COR-L47 (cell line): ENCODE results near the gene SLCO4A1.
A peak's percentile ranks its signal among the peaks of the same experiment; 100 is the strongest.
"Not testable (repeated sequence)": the region's sequence is repeated elsewhere in the genome, so short reads cannot be mapped to it uniquely, and the experiment has no call there.

Source experiments
- DNase-seq: peaks from one replicate; lab custom pipeline; 2025; lab: John Stamatoyannopoulos, UW

The SLCO4A1 gene

DNA sequence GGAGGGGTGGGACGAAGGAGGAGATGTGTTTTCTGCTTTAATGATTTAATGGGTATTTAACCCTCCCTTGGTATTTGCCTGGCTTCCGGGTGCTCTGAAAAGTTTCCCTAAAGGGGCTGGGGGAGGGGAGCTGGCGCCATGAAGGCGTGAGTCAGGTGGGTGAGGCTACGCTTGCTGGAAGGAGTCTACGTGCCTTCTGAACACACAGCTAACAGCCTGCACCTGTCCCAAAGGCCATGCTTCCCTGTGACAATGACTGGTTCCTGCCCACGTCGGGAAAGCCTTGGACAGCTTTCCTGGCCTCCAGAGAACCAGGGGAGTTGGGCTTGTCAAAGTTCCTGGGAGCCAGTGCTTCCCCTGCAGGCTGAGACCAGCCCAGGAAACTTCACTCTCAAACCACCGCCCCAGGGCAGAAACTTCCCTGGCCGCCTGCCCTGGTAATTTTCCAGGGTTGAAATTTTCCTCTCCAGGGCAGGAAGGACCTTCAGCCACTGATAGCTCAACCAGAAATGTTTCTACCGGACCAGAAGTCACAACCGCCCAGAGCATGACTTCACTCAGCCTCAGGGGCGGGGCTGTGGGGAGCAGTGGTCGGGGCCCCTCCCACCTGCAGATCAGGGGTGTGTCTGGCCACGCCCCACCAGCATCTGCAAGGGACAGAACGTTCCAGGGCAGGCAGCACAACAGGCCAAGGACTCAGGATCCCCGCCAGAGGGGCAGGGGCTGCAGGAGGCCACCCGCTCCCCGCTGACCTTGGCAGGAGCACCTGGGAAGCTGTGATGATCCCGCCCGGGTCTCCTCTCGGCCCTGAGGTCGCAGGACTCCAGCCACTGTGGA, 18.6 kb upstream of the SLCO4A1 start:
- peak; percentile 57 for DNase-seq

DNA sequence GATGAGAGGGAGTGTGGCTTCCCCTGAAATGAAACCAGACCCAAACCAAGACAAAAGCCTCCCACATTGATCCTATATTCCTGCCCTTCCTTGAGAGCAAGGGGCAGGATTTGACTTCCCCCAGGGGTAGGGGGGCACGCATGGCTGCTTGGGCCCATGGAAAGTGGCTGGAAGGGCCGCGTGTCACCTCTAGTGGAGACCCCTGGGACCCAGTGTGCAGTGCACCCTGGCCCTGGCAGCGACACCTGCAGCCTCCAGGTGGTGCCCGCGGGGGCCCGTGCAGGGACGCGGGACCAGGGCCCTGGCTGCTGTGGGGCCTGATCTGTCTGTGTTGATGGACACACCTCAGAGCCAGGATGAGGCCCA, 18.0 kb upstream of the SLCO4A1 start:
- DNase-seq = no peak

GRCh38 chr20:62624719-62625453, 17.4 kb upstream of the SLCO4A1 start:
- no peak for DNase-seq

DNA sequence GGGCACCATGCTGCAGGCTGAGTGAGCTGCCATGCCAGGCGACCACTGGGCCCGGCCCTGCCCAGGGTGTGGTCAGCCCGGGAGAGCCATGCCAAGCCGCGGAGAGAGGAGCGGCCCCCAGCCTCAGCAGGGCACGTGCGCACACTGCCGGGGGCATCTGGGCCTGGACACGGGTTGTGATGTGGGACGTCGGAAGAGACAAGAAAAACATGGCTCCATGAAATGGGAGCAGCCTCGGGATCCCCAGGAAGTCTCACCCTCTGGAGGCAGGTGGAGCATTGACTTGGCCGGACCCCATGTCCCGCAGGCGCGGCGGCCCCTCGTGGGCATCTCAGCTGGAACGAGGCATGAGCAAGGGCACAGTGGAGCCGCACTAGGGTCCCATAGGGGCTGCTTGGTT, 16.8 kb upstream of the SLCO4A1 start:
- DNase-seq = no peak

DNA sequence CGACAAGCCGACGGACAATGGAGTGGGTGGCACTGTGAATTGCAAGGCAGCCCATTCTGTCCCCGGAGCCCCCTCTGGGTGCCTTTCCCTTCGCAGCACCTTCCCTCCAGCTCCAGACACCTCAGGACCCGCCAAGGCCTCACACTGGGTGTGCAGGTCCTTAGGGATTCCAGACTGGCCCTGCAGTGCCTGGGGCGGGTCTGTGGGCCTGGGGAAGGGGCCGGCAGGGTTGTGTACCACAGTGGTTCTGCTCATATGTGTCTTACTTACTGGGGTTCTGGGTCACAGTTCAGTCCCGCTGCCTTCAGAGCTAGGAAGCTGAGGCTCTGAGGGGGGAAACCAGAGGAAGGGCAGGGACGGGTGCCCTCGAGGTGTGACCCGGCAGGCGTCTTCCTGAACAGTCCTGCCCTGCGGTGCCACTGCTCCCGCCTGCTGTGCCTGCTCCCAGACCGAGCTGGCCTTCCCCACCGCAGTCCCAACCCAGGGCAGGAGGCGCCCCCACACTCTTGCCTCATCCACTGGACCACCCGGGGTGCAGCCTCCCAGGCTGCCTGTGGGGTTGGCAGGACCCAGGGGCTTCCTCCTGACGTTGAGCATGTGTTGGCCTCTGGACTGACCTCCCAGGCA, 16.3 kb upstream of the SLCO4A1 start:
- no peak for DNase-seq

- not testable (repeated sequence) for DNase-seq
These were observed 14.9 kb upstream of the SLCO4A1 start for GRCh38 chr20:62627425-62627824.

- DNase-seq = no peak
These were observed 14.2 kb upstream of the SLCO4A1 start for GRCh38 chr20:62627901-62628612.

DNA sequence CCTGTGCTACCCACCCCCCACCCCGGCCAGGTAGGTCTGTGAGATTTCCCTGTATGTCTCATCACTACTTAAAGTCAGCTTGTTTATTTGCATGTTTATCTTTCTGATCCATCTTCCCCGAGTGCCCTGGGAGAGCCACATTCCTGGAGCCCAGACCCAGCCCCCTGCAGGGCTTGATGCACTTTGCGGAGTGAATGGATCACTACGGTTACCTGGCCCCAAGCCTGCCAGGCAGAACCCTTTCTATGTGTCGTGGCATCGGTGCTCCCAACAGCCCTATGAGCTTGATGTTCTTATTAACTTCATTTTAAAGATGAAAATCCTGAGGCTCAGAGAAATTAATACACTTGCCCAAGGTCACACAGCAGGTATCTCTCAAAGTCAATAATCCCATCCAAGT, 13.6 kb upstream of the SLCO4A1 start:
- no peak for DNase-seq

GRCh38 chr20:62629864-62630470, 12.3 kb upstream of the SLCO4A1 start:
- no peak for DNase-seq

GRCh38 chr20:62631336-62632308, 10.7 kb upstream of the SLCO4A1 start:
- DNase-seq = peak; percentile 74

DNA sequence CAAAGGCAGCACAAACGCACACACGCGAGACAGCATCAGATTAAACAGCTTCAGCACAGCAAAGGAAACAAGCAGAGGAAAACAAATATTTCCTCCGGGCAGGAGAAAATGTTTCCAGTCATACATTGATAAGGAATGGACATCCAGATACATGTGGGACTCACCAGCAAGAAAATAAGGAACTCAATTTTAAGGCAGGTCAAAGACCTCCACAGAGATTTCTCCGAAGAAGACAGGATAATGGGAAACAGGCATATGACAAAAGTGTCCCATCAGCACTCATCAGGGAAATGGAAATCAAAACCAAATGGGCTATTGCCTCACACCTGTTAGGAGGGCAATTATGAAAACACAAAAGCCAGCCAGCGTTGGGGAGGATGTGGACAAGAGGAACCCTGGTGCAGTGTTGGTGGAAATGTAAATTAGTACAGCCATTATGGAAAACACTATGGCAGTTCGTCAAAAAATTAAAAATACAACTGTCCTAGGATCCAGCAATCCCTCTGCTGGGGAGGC, 9.7 kb upstream of the SLCO4A1 start:
- DNase-seq = peak; percentile 68

GRCh38 chr20:62633598-62634329, 8.5 kb upstream of the SLCO4A1 start:
- no peak for DNase-seq

DNA sequence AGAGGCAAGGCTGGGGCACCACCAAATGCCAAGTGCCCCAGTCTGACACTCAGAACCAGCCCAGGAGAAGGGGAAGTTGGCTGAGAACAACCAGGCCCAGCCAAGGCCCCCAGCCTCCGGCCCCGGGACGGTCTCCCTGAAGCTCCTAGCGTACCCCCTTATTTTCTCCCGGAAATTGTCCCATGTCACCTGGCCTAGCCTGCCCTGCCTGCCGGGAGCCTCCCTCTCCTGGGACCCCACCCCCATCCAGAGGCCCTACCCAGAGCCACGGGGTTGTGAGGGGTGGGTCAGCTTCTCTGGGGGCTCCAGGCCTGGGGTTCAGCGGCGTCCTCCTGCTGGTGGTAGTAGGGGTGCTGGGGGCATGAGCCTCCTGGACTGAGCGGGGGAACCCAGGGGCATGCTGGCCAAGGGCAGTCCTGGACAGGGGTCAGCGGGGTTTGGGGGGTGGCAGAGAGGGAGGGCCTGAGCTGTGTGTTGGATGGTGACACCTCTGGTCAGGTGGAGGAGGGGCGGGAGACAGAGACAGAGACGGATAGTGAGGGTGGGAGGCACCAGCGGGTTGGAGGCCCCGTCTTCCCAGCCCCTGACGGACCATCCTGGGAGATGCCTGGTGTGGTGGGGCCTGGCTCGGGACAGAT, 7.9 kb upstream of the SLCO4A1 start:
- no peak for DNase-seq

DNA sequence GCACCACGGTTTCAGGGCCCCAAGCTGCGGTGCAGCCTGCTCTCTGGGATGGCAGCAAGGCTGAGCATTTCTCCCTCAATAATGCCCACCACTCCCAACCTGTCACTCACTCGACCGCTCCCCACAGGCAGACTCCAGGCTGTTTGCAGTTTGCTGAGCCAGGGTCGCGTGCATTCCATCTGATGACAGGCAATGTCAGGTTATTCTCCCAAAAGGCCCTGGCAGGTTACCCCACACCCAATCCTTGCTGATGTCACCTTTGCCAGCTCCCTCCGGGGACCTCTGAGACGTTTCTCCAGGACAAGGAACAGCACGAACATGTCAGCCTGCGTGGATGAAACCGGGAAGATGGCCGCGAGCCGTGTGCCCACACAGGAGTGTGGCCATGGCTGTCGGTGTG, 7.1 kb upstream of the SLCO4A1 start:
- no peak for DNase-seq

- no peak for DNase-seq
These were observed 6.5 kb upstream of the SLCO4A1 start for GRCh38 chr20:62635852-62636251.

- DNase-seq = no peak
These were observed 5.9 kb upstream of the SLCO4A1 start for GRCh38 chr20:62636446-62636845.

GRCh38 chr20:62637110-62637509, 5.2 kb upstream of the SLCO4A1 start:
- DNase-seq = no peak

- DNase-seq = no peak
These were observed 4.7 kb upstream of the SLCO4A1 start for GRCh38 chr20:62637521-62638054.

- DNase-seq = no peak
These were observed 4.2 kb upstream of the SLCO4A1 start for GRCh38 chr20:62638055-62638570.
